Esophagus (tissue), 2 donors: Measurements from ENCODE around the gene GSTO2. TPM values are rescaled to one million over a fixed set of nuclear protein-coding genes. Genes with fewer than 3 reads are reported as not detected.
A peak's percentile ranks its signal among the peaks of the same experiment; 100 is the strongest.

Source experiments
- H3K27ac ChIP-seq, 2 donors: one replicate each; pipeline ENCODE4 v1.5.1; 2013; ENCODE audit warnings: low read depth in 2 of 2, mild to moderate bottlenecking in 2 of 2, inconsistent platforms in 1 of 2, low read length in 1 of 2, moderate library complexity in 1 of 2
- H3K27me3 ChIP-seq, 2 donors: one replicate each; pipeline ENCODE4 v1.6.1; 2013; ENCODE audit warnings: low read length in 2 of 2, control low read depth in 1 of 2, mild to moderate bottlenecking in 1 of 2; ENCODE audit not compliant: insufficient read depth in 2 of 2, control insufficient read depth in 1 of 2
- H3K36me3 ChIP-seq, 2 donors: one replicate each; pipeline ENCODE4 v1.6.1; 2013; ENCODE audit warnings: low read length in 1 of 2; ENCODE audit not compliant: control insufficient read depth in 2 of 2, insufficient read depth in 2 of 2
- H3K4me1 ChIP-seq, 2 donors: one replicate each; pipeline ENCODE4 v1.6.1; 2013; ENCODE audit warnings: low read length in 1 of 2; ENCODE audit not compliant: control insufficient read depth in 2 of 2, insufficient read depth in 2 of 2
- H3K4me3 ChIP-seq, 2 donors: one replicate each; pipeline ENCODE4 v1.5.1; 2013; ENCODE audit warnings: low read length in 2 of 2, mild to moderate bottlenecking in 2 of 2, low read depth in 1 of 2, moderate library complexity in 1 of 2
- H3K9me3 ChIP-seq, 2 donors: one replicate each; pipeline ENCODE4 v1.6.1; 2013; ENCODE audit warnings: mild to moderate bottlenecking in 2 of 2, low read depth in 1 of 2, low read length in 1 of 2, moderate library complexity in 1 of 2; ENCODE audit not compliant: control insufficient read depth in 2 of 2, insufficient read depth in 1 of 2
- WGBS, 2 donors: extraction: QIAGEN DNeasy Blood & Tissue Kit; methylation state at CpG; one replicate each; pipeline ENCODE4 v1.1.7; 2013; 5-methylcytosine and 5-hydroxymethylcytosine counted together
- polyA plus RNA-seq, 2 donors: library from polyadenylated mRNA; stranded (reverse); fragments of 200-250 nt; gene quantifications; one replicate each; pipeline ENCODE4 v1.2.3, GENCODE V29; 2013
- donor health status: healthy with polysubstance abuse.
- donor health status: Bipolar disorder and iron deficiency.

Gene GSTO2
- polyA plus RNA-seq, 2 donors, result 19.9 to 20.3 TPM

DNA sequence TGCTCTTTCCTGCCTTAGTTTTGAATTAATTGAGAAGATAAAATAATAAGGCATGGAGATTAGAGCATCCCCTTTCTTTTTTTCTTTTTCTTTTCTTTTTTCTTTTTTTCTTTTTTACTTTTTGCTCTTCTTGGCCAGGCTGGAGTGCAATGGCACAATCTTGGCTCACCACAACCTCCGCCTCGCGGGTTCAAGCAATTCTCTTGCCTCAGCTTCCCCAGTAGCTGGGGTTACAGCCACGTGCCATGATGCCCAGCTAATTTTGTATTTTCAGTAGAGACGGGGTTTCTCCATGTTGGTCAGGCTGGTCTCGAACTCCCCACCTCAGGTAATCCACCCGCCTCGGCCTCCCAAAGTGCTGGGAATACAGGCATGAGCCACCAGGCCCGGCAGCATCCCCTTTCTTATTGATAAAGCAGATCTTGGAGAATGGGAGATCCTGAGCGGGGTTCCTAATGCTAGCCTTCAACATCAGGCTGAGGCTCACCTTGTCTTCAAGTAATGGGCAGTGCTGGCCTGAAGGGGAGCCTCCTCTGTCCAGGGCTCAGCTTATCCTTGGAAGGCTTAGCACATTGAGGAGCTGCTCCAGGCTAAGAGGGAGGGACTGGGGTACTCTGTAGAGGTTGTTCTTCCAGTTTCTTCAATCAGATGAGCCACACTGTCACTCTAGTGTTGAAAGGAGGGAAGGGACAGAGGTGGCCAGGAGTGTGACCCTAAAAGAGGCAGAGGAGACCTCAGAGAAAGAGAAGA is 27.9 kb downstream of the GSTO2 start:
- no peaks in the 10 kb centered on the region for H3K27me3 ChIP-seq
- 94 to 95% methylated on average over 10 of the region's 10 CpGs for WGBS, 2 donors
- H3K9me3 ChIP-seq, result no peaks in the 10 kb centered on the region
- H3K27ac ChIP-seq, result no peak overlapping the region
- no peak overlapping the region for H3K4me3 ChIP-seq
- H3K4me1 ChIP-seq, result peaks cover 0 to 4% of the 10 kb centered on the region in 2 donors
- H3K36me3 ChIP-seq, result no peaks in the 10 kb centered on the region

DNA sequence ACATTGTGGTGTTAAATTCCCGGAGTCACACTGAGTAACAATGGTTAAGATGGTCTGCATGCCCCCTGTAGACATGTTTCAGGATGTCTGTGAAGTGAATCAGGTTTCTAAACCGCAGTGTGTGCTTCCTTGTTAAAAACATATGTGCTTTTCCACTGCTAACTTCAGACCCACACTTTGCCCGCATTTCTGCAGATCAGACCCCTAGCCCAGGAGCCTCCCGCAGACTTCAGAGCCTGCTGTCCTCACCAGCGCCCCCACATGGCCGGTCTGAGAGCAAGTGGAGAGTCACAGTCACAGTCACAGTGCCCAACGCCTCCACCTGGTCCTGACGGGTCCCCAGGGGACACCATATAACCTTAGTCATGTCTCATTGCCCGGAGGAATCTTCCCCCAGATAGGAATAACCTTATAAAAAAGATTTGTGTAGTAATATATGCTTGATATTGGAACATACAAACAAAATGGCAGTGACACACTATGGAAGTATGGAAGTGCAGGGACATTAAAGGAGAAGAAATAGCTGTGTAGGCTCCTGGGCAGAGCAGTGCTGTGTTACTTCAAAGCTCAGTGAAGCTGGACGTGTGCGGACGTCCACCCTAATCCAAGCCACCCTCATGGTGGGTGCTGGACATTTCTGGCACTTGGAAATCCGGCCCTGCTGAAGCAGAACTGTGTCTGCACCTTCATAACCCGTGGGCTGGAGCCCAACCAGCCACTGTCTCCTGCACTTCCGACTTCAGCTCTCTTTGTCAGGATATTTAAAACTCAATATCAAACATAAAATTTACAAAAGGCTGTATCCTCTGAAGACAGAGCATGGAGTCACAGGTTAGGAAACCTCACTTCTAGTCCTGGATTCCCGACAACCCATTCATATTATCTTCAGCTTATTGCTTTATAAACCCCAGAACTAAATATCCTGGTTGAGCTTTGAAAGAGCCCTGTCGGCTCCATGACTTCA is 29.0 kb downstream of the GSTO2 start:
- Histone ChIP-seq H3K36me3 (no peaks in the 10 kb centered on the region), H3K4me3 (no peak overlapping the region), H3K4me1 (peaks cover 0 to 4% of the 10 kb centered on the region in 2 donors), H3K27me3 (no peaks in the 10 kb centered on the region), H3K27ac (no peak overlapping the region), H3K9me3 (no peaks in the 10 kb centered on the region)
- 71% methylated on average over 17 of the region's 17 CpGs for WGBS, 2 donors

DNA sequence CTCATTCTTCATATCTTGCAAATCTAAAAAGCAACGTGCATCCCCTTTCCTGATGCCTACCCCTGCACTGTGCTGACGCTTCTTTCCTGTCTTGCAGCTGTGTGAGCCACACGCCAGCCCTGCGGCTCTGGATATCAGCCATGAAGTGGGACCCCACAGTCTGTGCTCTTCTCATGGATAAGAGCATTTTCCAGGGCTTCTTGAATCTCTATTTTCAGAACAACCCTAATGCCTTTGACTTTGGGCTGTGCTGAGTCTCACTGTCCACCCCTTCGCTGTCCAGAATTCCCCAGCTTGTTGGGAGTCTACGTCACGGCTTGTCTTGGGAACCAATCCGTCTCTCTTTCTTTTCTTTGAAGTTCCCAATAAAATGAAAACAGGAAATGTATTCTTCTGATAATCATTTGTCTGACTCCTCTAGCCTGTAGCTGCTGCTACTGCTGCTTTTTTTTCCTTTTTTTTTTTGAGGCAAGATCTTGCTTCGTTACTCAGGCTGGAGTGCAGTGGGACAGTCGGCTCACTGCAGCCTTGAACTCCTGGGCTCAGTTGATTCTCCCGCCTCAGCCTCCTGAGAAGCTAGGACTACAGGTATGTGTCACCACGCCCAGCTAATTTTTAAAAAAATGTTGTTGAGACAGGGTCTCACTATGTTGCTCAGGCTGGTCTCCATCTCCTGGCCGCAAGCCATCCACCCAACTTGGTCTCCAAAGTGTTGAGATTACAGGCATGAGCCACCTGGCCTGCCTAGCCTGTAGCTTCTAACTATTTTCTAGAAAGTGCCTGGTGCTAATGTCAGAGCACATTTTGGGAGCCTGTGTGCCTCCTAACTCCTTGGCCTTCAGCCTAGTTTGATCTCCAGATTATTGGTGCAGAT is 30.3 kb downstream of the GSTO2 start:
- Histone ChIP-seq H3K27ac (peak overlapping the region in 1 of 2 donors; percentile 59), H3K4me3 (no peak overlapping the region), H3K36me3 (no peaks in the 10 kb centered on the region), H3K9me3 (no peaks in the 10 kb centered on the region), H3K27me3 (no peaks in the 10 kb centered on the region), H3K4me1 (peaks cover 0 to 4% of the 10 kb centered on the region in 2 donors)
- WGBS, 2 donors, result 67 to 76% methylated on average over 13 of the region's 13 CpGs

DNA sequence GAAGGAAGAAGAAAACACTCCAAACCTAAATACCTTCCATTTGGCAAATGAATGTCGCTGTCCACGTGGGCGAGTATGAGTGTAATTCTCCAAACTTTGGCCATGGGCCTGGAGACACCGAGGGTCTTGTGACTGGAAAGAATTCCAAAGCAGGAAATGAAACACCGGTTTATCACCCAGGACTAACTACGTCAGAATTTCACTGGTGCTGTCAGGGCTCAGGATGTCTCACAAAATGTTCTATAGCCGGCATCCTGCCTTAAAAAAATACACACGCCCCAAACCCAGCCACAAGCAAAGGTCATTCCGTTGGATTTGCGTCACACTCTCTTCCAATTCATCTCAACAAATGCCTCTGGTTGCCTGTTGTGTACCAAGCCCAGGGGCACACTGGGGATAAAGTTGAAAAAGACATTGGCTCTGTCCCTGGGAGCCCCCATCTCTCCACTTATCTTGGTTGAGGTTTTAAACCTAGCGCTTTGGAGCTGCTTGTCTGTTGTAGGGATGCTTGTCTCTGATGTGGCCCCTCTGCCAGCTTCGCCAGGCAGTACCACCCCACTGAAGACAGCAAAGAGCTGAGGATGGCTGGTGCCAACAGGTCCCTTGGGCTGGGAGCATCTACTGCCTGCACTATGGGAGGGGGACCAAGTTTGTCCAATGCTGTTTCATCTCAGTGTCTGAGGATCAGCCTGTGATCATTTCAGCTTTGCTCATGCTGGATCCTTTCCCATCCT is 31.2 kb downstream of the GSTO2 start:
- H3K9me3 ChIP-seq, result no peaks in the 10 kb centered on the region
- no peaks in the 10 kb centered on the region for H3K27me3 ChIP-seq
- H3K27ac ChIP-seq, result peak overlapping the region; percentile 44 to 85
- H3K36me3 ChIP-seq, result no peaks in the 10 kb centered on the region
- 69 to 77% methylated on average over 12 of the region's 12 CpGs for WGBS, 2 donors
- H3K4me1 ChIP-seq, result peaks cover 0 to 4% of the 10 kb centered on the region in 2 donors
- H3K4me3 ChIP-seq, result no peak overlapping the region

DNA sequence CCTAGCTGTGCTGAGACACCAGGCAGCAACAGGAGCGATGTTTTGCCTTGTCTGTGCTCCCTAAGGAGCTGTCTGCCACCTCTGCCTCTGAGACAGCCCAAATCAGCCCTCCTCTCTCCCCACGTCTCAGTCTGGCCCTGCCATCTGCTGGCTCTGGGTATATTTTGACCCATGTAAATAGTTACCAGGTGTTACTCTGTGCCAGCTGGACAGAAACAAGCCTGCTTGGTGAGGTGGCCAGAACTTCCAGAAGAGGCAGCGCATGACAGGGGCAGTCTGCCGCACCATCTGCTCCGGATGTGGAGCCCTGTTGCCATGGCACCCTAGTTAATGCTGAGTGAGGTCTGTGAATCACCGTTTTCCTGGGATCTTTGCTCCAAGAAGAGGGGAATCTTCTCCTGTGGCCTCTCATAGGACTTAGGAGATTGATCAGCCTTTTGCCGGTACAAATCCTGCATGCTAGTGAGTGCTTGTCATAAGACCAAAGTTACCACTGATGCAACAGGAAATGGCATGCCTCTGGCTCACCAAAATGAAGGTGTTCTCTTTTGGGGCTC is 31.8 kb downstream of the GSTO2 start:
- Histone ChIP-seq H3K36me3 (no peaks in the 10 kb centered on the region), H3K27ac (peak overlapping the region; percentile 44 to 85)
- WGBS, 2 donors, result 44 to 47% methylated on average over 7 of the region's 7 CpGs

DNA sequence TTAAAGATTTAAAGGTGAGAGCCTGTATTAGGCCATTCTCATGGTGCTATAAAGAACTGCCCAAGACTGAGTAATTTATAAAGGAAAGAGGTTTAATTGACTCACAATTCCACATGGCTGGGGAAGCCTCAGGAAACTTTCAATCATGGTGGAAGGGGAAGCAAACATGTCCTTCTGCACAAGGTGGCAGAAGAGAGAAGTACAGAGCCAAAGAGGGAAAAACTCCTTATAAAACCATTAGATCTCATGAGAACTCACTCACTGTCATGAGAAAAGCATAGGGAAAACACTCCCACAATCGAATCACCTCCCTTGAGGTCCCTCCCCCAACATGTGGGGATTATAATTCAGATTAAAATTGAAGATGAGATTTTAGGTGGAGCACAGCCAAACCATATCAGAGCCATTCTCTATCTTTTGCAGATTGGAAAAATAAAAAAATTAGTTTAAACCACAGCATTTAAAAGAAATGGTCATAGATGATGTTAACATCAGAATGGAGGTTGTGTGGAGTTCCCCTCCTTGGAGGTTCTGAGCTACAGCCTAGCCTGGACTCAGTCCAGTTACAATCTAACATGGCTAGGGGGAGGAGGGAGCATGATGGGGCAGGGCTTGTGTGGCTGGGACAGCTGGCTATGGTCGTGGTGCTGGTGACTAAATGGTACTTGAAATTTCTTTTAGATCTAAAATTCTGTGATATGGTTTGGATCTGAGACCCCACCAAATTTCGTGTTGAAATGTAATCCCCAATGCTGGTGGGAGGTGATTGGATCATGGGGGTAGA is 33.1 kb downstream of the GSTO2 start:
- H3K4me1 ChIP-seq, result peaks cover 0 to 10% of the 10 kb centered on the region in 2 donors
- H3K27me3 ChIP-seq, result no peaks in the 10 kb centered on the region
- no peaks in the 10 kb centered on the region for H3K9me3 ChIP-seq
- H3K4me3 ChIP-seq, result no peak overlapping the region
- no peak overlapping the region for H3K27ac ChIP-seq
- no peaks in the 10 kb centered on the region for H3K36me3 ChIP-seq
- 66 to 76% methylated on average over 3 of the region's 3 CpGs for WGBS, 2 donors

More for the DNA sequence above, 31.8 kb downstream of the GSTO2 start:
- Histone ChIP-seq H3K4me1 (peaks cover 0 to 9% of the 10 kb centered on the region in 2 donors), H3K27me3 (no peaks in the 10 kb centered on the region), H3K4me3 (no peak overlapping the region), H3K9me3 (no peaks in the 10 kb centered on the region)

DNA sequence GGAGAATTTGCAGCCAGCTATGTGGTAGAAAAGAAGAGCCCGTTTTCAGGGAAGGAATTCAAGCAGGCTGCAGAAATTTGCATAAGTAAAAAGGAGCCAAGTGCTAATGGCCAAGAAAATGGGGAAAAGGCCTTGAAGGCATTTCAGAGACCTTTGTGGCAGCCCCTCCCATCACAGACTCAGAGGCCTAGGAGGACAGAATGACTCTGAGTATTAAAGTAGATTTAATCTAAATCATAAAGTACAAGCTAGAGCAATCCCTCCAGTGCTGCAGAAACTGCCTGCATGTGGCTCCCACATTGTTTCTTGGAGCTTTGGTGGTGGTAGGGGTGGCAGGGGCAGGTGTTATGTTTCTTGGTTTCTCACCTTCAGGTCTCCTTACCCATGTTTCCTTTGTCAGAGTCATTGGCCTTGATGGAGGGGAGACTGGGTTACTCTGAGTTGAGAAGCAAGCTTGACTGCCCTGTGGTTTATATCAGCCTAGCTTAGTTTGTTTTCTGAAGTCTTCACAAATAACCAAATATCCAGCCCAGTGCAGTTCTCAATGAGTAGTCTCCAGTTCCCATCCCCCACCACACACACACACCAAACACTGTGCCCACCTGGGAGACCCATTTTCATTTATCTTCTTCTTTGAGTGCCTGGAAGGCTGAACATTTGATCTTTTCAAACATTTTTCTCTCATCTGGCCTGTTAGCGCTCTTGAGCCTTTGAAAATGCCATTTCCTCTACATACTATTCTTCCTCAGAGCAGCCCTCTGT is 34.8 kb downstream of the GSTO2 start:
- H3K9me3 ChIP-seq, result no peaks in the 10 kb centered on the region
- no peaks in the 10 kb centered on the region for H3K27me3 ChIP-seq
- H3K36me3 ChIP-seq, result no peaks in the 10 kb centered on the region
- 47 to 49% methylated on average over 2 of the region's 2 CpGs for WGBS, 2 donors
- peaks cover 0 to 10% of the 10 kb centered on the region in 2 donors for H3K4me1 ChIP-seq
- no peak overlapping the region for H3K27ac ChIP-seq
- no peak overlapping the region for H3K4me3 ChIP-seq

DNA sequence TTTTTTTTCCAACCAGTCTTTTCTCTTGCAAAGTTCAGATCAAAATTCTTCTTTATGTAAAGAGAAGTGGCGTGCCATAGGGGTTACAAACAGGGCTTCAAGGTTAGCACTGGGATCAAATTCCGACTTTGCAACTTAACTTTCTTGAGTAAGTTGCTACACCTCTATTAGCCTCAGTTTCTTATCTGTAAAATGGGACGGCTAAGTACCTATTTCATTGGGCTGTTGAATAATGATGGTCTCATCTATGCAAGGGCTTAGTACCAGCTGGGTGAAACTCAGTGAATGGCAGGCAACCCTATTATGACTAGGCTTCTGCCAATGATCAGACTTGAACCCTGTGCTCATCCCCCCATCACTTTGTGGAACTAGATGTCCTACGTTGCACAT is 35.4 kb downstream of the GSTO2 start:
- peaks cover 0 to 10% of the 10 kb centered on the region in 2 donors for H3K4me1 ChIP-seq
- 85 to 94% methylated on average over 4 of the region's 4 CpGs for WGBS, 2 donors
- no peaks in the 10 kb centered on the region for H3K27me3 ChIP-seq
- H3K36me3 ChIP-seq, result no peaks in the 10 kb centered on the region
- no peak overlapping the region for H3K4me3 ChIP-seq
- H3K27ac ChIP-seq, result no peak overlapping the region
- H3K9me3 ChIP-seq, result no peaks in the 10 kb centered on the region
